ENCODE data around the gene C11orf87.

DNA sequence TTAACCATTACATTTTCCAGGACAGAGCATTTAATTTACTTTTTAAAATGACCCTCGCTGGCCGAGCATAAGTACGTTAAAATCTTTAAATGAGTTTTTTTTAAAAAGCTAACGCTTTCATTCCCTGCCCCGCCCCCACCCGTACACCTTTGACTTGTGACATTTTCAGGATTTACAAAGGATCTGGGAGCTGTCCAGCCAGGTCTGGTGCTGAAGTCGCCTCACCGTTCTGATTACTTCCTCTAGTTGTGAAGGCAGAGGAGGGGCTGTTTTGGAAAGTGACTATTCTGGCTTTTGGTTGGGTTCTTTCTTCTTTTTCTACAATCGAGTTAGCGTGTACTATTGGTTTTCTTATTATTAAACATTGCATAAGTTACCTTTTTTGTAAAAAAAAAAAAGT, 2.9 kb downstream of the C11orf87 start:
- no peak for TF ChIP-seq SIN3A (IDR thresholded peaks at IDR 0.05; ENCODE audit: borderline replicate concordance, low read depth, low read length)
- TF ChIP-seq, protein P1, sequence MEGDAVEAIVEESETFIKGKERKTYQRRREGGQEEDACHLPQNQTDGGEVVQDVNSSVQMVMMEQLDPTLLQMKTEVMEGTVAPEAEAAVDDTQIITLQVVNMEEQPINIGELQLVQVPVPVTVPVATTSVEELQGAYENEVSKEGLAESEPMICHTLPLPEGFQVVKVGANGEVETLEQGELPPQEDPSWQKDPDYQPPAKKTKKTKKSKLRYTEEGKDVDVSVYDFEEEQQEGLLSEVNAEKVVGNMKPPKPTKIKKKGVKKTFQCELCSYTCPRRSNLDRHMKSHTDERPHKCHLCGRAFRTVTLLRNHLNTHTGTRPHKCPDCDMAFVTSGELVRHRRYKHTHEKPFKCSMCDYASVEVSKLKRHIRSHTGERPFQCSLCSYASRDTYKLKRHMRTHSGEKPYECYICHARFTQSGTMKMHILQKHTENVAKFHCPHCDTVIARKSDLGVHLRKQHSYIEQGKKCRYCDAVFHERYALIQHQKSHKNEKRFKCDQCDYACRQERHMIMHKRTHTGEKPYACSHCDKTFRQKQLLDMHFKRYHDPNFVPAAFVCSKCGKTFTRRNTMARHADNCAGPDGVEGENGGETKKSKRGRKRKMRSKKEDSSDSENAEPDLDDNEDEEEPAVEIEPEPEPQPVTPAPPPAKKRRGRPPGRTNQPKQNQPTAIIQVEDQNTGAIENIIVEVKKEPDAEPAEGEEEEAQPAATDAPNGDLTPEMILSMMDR (IDR thresholded peaks at IDR 0.05): no peak
- no peak for TF ChIP-seq FOXM1 (IDR thresholded peaks at IDR 0.05; ENCODE audit: low read depth)
- no peak for TF ChIP-seq POLR2AphosphoS5 (IDR thresholded peaks at IDR 0.05; ENCODE audit: low read depth, low read length)
